ENCODE measurements around the gene MARCHF4. TPM values are rescaled to one million over a fixed set of nuclear protein-coding genes. Genes with fewer than 3 reads are reported as not detected.
A peak's percentile ranks its signal among the peaks of the same experiment; 100 is the strongest.

Gene MARCHF4
- polyA plus RNA-seq, 3 donors = 0.10 to 0.17 (median 0.11) TPM

- DNase-seq (ENCODE audit: low read depth in 3 of 3, low spot score in 2 of 3) = no peak
These were observed 19.5 kb downstream of the MARCHF4 start for GRCh38 chr2:216352653-216353270.

DNA sequence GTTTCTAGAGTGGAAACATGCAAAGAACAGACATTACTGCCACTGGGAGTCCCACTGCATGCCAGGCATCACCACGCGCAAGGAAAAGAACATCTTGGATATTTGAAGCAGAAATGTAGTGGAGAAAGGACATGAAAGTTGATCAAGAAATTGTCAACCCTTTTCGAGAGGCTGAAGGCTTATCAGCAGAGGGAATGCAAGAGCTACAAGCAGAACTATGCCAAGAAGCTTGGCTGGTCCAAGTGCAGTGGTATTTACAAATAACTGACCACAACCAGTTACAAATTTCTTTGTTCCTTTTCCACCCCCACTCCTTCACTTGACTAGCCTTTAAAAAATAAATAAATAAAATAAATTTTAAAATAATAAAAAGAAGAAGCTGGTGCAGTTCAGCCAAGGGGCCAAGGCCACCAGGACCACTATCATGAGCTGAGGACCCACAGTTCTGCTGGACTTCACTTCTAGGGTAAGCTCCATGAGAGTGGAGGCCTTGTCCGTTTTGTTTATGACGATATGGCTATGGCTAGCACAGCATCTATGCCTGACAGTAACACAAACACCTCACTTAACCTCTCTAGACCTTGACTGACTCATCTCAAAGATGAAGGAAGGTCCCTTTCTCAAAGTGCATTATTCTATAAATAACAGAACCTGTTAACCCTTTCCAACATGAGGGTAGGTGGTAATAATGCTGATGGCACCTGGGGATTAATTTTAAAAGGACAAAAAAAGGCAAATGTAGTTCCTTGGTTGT lies 20.9 kb downstream of the MARCHF4 start:
- DNase-seq (ENCODE audit: low read depth in 3 of 3, low spot score in 2 of 3) = no peak

DNA sequence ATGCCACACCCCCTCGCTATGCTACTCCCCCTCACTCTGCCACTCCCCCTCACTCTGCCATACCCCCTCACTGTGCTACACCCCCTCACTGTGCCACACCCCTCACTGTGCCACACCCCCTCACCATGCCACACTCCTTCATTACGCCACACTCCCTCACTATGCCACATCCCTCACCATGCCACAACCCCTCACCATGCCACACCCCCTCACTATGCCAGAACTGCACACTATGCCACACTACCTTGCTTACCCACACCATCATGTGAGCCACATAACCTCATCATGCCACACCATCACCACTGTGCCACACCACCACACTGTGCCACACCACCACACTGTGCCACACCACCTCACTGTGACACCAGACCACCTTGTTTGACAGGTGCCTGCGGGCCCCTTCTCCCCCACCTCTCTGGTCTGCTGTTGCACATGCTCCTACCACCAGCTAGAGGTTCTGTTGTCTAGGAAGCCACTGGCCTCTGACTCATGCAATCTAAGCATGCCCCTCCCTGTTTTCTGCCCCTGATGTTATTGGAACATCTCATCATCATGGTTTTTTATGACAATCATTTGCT lies 22.0 kb downstream of the MARCHF4 start:
- no peak for DNase-seq (ENCODE audit: low read depth in 3 of 3, low spot score in 2 of 3)

- no peak for DNase-seq (ENCODE audit: low read depth in 3 of 3, low spot score in 2 of 3)
These were observed 22.9 kb downstream of the MARCHF4 start for GRCh38 chr2:216349366-216349765.

GRCh38 chr2:216348756-216349308 lies 23.5 kb downstream of the MARCHF4 start:
- no peak for DNase-seq (ENCODE audit: low read depth in 3 of 3, low spot score in 2 of 3)

DNA sequence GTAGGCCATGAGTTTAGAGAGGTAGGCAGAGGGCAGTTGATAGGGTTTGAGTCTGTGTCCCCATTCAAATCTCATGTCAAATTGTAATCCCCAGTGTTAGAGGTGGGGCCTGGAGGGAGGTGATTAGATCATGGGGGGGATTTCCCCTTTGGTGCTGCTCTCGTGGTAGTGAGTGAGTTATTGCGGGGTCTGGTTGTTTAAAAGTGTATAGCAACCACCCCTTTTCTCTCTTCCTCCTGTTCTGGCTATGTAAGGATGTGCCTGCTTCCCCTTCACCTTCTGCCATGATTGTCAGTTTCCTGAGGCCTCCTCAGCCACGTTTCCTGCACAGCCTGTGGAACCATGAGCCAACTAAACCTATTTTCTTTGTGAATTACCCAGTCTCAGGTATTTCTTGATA lies 25.5 kb downstream of the MARCHF4 start:
- DNase-seq (ENCODE audit: low read depth in 3 of 3, low spot score in 2 of 3) = no peak

DNA sequence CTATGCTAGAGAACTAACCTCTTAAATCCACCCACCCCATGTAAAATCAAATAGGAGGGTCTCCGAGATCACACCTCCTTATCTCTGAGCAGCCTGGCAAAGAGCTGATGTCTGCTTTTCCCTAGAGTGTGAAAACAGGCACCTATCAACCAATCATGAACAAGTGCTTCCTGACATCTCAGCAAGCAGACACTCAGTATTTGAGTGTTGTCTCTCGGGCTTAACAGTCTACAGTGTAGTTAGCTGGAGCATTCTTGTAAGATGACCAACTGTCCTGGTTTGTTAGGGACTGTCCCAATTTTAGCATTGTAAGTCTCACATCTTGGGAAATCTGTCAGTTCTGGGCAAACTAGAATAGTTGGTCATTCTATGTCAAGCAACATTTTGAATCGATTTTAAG lies 26.4 kb downstream of the MARCHF4 start:
- DNase-seq (ENCODE audit: low read depth in 3 of 3, low spot score in 2 of 3) = no peak

GRCh38 chr2:216344950-216345300 lies 27.4 kb downstream of the MARCHF4 start:
- no peak for DNase-seq (ENCODE audit: low read depth in 3 of 3, low spot score in 2 of 3)

DNA sequence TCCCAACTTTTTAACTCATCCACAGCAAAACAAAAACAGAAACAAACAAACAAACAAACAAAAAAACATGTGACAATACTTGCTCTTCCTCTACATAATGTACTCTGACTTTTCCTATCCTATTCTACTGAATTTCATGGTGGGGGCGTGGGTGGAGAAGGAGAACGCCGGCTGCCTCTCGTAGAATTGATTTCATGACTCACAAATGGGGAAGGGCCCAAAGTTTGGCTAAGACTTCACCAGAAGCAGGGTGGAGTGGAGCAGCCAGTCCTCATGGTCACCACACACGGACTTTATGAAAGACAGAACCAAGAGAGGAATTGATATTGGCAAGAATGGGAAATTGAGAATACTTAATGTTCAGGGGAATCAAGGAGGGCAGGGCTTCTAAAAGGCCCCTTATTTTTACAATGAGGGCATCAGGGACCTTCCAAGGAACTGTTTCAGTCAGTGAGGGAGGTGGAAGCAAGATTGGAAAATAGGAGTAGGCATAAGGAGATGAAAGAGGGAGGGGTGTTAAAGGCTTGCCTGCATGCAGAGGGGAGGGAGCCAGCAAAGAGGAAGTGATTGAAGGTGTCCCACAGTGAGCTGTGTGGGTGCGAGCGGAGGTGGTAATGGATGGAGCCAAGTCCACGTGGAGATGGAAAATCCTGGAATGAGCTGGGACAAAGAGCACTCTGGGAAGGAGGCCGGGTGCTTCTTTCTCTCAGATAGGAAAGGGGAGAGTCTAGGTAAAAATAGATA lies 27.9 kb downstream of the MARCHF4 start:
- DNase-seq (ENCODE audit: low read depth in 3 of 3, low spot score in 2 of 3) = no peak

DNA sequence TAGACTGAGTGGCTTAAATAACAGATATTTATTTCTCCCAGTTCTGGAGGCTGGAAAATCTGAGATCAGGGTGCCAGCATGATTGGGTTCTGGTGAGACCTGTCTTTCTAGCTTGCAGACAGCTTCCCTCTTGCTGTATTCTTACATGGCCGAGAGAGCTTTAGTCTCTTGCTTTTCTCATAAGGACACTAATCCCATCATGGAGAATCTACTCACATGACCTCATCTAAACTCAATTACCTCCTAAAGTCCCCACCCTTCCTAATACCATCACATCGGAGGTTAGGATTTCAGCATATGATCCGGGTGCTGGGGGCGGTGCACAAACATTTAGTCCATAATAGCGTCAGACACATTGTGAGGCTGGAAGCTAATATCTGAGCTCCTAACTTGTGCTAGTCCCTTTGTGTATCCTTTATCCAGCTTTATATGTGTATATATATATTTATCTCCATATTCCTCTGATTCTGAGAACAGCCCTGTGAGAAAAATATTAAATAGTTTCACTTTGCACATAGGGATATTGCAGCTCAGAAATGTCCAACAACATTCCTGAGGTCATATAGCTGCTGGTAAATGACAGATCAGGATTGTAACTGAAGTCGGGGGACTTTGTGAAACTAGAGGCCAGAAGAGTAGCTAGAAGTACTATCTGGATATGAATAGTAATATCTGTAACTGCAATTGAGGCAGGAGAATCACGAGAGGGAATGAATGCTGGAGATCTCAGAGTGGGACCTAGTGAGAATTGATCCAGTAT lies 28.9 kb downstream of the MARCHF4 start:
- DNase-seq (ENCODE audit: low read depth in 3 of 3, low spot score in 2 of 3) = no peak

GRCh38 chr2:216341121-216341520 lies 31.2 kb downstream of the MARCHF4 start:
- no peak for DNase-seq (ENCODE audit: low read depth in 3 of 3, low spot score in 2 of 3)

DNA sequence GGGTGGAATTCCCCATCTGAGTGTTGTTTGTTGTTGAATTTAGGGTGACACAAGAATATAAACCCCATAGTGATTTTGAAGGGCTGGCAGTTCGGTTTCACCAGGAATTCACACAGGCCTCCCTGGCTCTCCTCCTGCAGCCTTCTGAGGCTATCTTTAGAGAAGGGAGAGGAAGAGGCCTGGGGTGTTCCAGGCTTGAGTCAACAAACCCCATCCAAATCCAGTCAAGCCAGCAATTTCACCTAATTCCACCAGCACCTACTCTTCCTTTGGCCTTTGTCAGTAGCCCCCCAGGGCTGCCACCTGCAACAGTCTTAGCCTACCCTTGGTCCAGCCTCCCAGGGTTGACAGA lies 32.0 kb downstream of the MARCHF4 start:
- DNase-seq (ENCODE audit: low read depth in 3 of 3, low spot score in 2 of 3) = no peak

GRCh38 chr2:216339456-216340279 lies 32.6 kb downstream of the MARCHF4 start:
- DNase-seq (ENCODE audit: low read depth in 3 of 3, low spot score in 2 of 3) = peak in 1 of 3 donors; percentile 36

DNA sequence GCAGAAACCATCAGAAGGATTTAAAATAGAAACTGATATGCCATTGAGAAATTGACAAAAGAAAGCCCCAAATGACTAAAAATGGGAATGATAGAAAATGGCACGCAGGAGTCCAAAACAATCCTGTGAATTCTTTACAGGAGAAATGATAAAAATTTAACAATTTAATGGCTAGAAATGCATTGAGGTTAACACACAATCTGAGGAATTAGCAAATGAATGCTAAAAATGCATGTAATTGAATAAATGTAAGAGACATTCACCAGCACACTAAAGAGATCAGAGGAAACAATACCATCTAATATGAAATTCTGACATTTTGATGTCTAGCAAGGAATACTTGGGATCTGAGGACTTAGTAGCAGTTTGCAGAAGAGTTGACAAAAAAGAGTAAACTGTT lies 37.0 kb downstream of the MARCHF4 start:
- no peak for DNase-seq (ENCODE audit: low read depth in 3 of 3, low spot score in 2 of 3)

GRCh38 chr2:216328347-216328746 lies 43.9 kb downstream of the MARCHF4 start:
- DNase-seq (ENCODE audit: low read depth in 3 of 3, low spot score in 2 of 3) = no peak

DNA sequence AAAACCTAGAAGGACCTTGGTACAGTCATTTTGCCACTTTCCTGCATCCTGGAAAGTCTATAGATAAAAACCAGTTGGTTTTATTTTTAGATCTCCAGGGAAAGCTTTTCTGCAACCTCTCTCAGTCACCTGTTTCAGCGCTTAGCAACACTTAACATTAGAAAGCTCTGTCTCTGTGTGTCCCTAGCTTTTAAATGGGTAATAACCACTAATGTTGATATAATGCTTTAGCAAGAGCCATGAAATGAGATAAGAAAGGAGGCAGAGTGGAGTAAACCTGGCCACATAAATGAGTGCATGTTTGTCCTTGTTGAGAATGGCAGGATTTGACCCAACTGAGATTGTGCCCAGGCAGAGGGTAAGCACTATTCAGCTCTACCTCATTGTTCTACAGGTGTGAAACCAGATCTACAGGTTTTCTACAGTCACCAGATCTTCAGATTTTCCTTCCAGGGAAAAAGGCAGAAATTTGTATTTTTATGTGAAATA lies 44.8 kb downstream of the MARCHF4 start:
- DNase-seq (ENCODE audit: low read depth in 3 of 3, low spot score in 2 of 3) = no peak
